Head of caudate nucleus (tissue), 42 donors: ENCODE measurements around the gene UTP11.

ENCODE experiments used
- DNase-seq, 42 donors: peaks; one replicate each; pipeline versions ENCODE4 v3.0.0 to v3.0.0-alpha.2; 2020 to 2021; ENCODE audit warnings: mixed read lengths in 7 of 42
- intact Hi-C: fragments of 100-400 bp; cut with DNase I; formaldehyde crosslinking; loops from one replicate; pipeline ENCODE4 v1.15.0; 2022

The UTP11 gene

GRCh38 chr1:38041936-38042834 lies 29.7 kb downstream of the UTP11 start:
- peak in 6 of 42 donors; percentile 21 to 61 (median 49) for DNase-seq

GRCh38 chr1:38043036-38043747 lies 30.7 kb downstream of the UTP11 start:
- DNase-seq: peak in 3 of 42 donors; percentile 25 to 57 (median 43)
- intact Hi-C loops: no loop called here

More at GRCh38 chr1:38041936-38042834, 29.7 kb downstream of the UTP11 start:
- intact Hi-C loops: no loop called here

- peak in 4 of 42 donors; percentile 22 to 53 (median 30) for DNase-seq
- intact Hi-C loops: no loop called here
Observed at GRCh38 chr1:38044221-38045215, 32.0 kb downstream of the UTP11 start.

GRCh38 chr1:38045401-38046332 lies 33.1 kb downstream of the UTP11 start:
- DNase-seq: peak in 16 of 42 donors; percentile 24 to 67 (median 40)
- intact Hi-C loops: no loop called here

- intact Hi-C loops: no loop called here
- peak in 6 of 42 donors; percentile 27 to 42 (median 32) for DNase-seq
Observed at GRCh38 chr1:38046333-38046883, 33.9 kb downstream of the UTP11 start, which contains the start of gene POU3F1. POU3F1 (minus strand) TSS chr1:38046793; CDS start chr1:38046743, 50 bp downstream.

GRCh38 chr1:38046884-38047602 lies 34.5 kb downstream of the UTP11 start:
- intact Hi-C loops: no loop called here
- peak; percentile 88 to 98 (median 95) for DNase-seq

- intact Hi-C loops: no loop called here
Observed at GRCh38 chr1:38047603-38048141, 35.1 kb downstream of the UTP11 start.

GRCh38 chr1:38050397-38051078 lies 38.0 kb downstream of the UTP11 start:
- peak in 11 of 42 donors; percentile 25 to 77 (median 61) for DNase-seq
- intact Hi-C loops: no loop called here

More at GRCh38 chr1:38047603-38048141, 35.1 kb downstream of the UTP11 start:
- DNase-seq: peak in 3 of 42 donors; percentile 9 to 39 (median 24)

- intact Hi-C loops: no loop called here
- no peak for DNase-seq
Observed at GRCh38 chr1:38051079-38051543, 38.6 kb downstream of the UTP11 start.

- DNase-seq: no peak
- intact Hi-C loops: no loop called here
Observed at GRCh38 chr1:38052750-38053415, 40.3 kb downstream of the UTP11 start.

- DNase-seq: no peak
- intact Hi-C loops: no loop called here
Observed at GRCh38 chr1:38053416-38054091, 41.0 kb downstream of the UTP11 start.

GRCh38 chr1:38055398-38055797 lies 42.9 kb downstream of the UTP11 start:
- no peak for DNase-seq
- intact Hi-C loops: no loop called here

GRCh38 chr1:38055965-38056364 lies 43.4 kb downstream of the UTP11 start:
- DNase-seq: no peak
- intact Hi-C loops: no loop called here

- DNase-seq: no peak
- intact Hi-C loops: no loop called here
Observed at GRCh38 chr1:38059635-38060250, 47.2 kb downstream of the UTP11 start.
